KMS-11 (cell line): Measurements from ENCODE around the gene SUSD2.

Source experiments
- H2AFZ ChIP-seq: fragments of 200-600 bp; sonication (generic); 2 replicates; pipeline ENCODE4 v1.6.1; 2016; ENCODE audit warnings: antibody characterized with exemption, mixed run types, low read depth
- H3K27ac ChIP-seq: fragments of 200-600 bp; sonication (generic); 2 replicates; pipeline ENCODE4 v1.6.1; 2016; ENCODE audit warnings: mild to moderate bottlenecking, mixed run types
- H3K27me3 ChIP-seq: fragments of 200-600 bp; sonication (generic); 2 replicates; pipeline ENCODE4 v1.6.1; 2017; ENCODE audit warnings: mild to moderate bottlenecking, low read depth, mixed run types, moderate library complexity; ENCODE audit not compliant: insufficient read depth
- H3K36me3 ChIP-seq: fragments of 200-600 bp; sonication (generic); 2 replicates; pipeline ENCODE4 v1.6.1; 2017; ENCODE audit warnings: mild to moderate bottlenecking, mixed run types; ENCODE audit not compliant: insufficient read depth
- H3K4me1 ChIP-seq: fragments of 200-600 bp; sonication (generic); 2 replicates; pipeline ENCODE4 v1.6.1; 2016; ENCODE audit warnings: mild to moderate bottlenecking, low read depth, mixed run types; ENCODE audit not compliant: poor library complexity, severe bottlenecking
- H3K4me2 ChIP-seq: fragments of 200-600 bp; sonication (generic); 2 replicates; pipeline ENCODE4 v1.7.0; 2016; ENCODE audit warnings: mild to moderate bottlenecking, mixed run types
- H3K4me3 ChIP-seq: fragments of 200-600 bp; sonication (generic); IDR thresholded peaks from 2 replicates; pipeline ENCODE4 v1.6.1; 2017; ENCODE audit warnings: low read depth, low read length, mixed read lengths; ENCODE audit not compliant: insufficient read depth
- H3K79me2 ChIP-seq: fragments of 200-600 bp; sonication (generic); 2 replicates; pipeline ENCODE4 v1.6.1; 2016; ENCODE audit warnings: low read depth, mixed run types; ENCODE audit not compliant: insufficient read depth
- H3K9ac ChIP-seq: fragments of 200-600 bp; sonication (generic); 2 replicates; pipeline ENCODE4 v1.6.1; 2016; ENCODE audit warnings: mild to moderate bottlenecking, mixed run types
- H4K20me1 ChIP-seq: fragments of 200-600 bp; sonication (generic); 2 replicates; pipeline ENCODE4 v1.6.1; 2016; ENCODE audit warnings: mild to moderate bottlenecking, mixed run types; ENCODE audit not compliant: insufficient read depth
- CTCF ChIP-seq: fragments of 200-600 bp; sonication (generic); conservative IDR thresholded peaks from 2 replicates; pipeline ENCODE4 v1.6.1; 2017; ENCODE audit warnings: low read depth, mild to moderate bottlenecking, antibody characterized with exemption, low read length, moderate library complexity, mixed read lengths

SUSD2 gene

GRCh38 chr22:24184057-24184798, 2.9 kb downstream of the SUSD2 start:
- Histone ChIP-seq H4K20me1 (no peaks in the 10 kb centered on the region), H3K9ac (no peak overlapping the region), H3K27ac (no peak overlapping the region), H3K36me3 (no peaks in the 10 kb centered on the region), H2AFZ (no peak overlapping the region), H3K4me3 (no peak overlapping the region), H3K4me1 (no peaks in the 10 kb centered on the region), H3K4me2 (no peak overlapping the region), H3K79me2 (no peaks in the 10 kb centered on the region), H3K27me3 (no peaks in the 10 kb centered on the region)
- TF ChIP-seq CTCF: no peak

- no peaks in the 10 kb centered on the region for H4K20me1 ChIP-seq
- no peak overlapping the region for H3K4me2 ChIP-seq
- TF ChIP-seq CTCF: no peak
- H3K4me1 ChIP-seq: no peaks in the 10 kb centered on the region
- no peak overlapping the region for H3K9ac ChIP-seq
- no peak overlapping the region for H3K27ac ChIP-seq
- no peaks in the 10 kb centered on the region for H3K36me3 ChIP-seq
- H3K4me3 ChIP-seq: no peak overlapping the region
- no peak overlapping the region for H2AFZ ChIP-seq
- H3K79me2 ChIP-seq: no peaks in the 10 kb centered on the region
- no peaks in the 10 kb centered on the region for H3K27me3 ChIP-seq
Observed at GRCh38 chr22:24185001-24185500, 3.8 kb downstream of the SUSD2 start.

- TF ChIP-seq CTCF: no peak
Observed at GRCh38 chr22:24185501-24186351, 4.4 kb downstream of the SUSD2 start.

GRCh38 chr22:24186352-24186740, 5.1 kb downstream of the SUSD2 start:
- Histone ChIP-seq H4K20me1 (no peaks in the 10 kb centered on the region), H3K36me3 (no peaks in the 10 kb centered on the region), H3K79me2 (no peaks in the 10 kb centered on the region), H3K4me3 (no peak overlapping the region), H3K9ac (no peak overlapping the region), H2AFZ (no peak overlapping the region), H3K27ac (no peak overlapping the region), H3K27me3 (no peaks in the 10 kb centered on the region), H3K4me1 (no peaks in the 10 kb centered on the region), H3K4me2 (no peak overlapping the region)
- no peak for TF ChIP-seq CTCF

More at GRCh38 chr22:24185501-24186351, 4.4 kb downstream of the SUSD2 start:
- Histone ChIP-seq H3K27ac (no peak overlapping the region), H3K27me3 (no peaks in the 10 kb centered on the region), H2AFZ (no peak overlapping the region), H3K79me2 (no peaks in the 10 kb centered on the region), H3K9ac (no peak overlapping the region), H3K4me2 (no peak overlapping the region), H3K4me3 (no peak overlapping the region), H3K4me1 (no peaks in the 10 kb centered on the region), H4K20me1 (no peaks in the 10 kb centered on the region), H3K36me3 (no peaks in the 10 kb centered on the region)
